Fibroblast of mammary gland (primary cell): ENCODE measurements around the gene TBC1D1.
A peak's percentile ranks its signal among the peaks of the same experiment; 100 is the strongest.

Experiments used
- DNase-seq: peaks from one replicate; pipeline ENCODE4 v3.0.0-alpha.2; 2010; ENCODE audit warnings: low read depth
- H3K4me3 ChIP-seq: 2 replicates; pipeline ENCODE4 v1.5.1; 2011; ENCODE audit warnings: low read depth, mild to moderate bottlenecking, low read length, moderate library complexity; ENCODE audit not compliant: control insufficient read depth
- CTCF ChIP-seq: conservative IDR thresholded peaks from 2 replicates; pipeline ENCODE4 v1.5.1; 2011; ENCODE audit warnings: low read depth, low read length, inconsistent platforms; ENCODE audit not compliant: control insufficient read depth, insufficient read depth

Gene TBC1D1

DNA sequence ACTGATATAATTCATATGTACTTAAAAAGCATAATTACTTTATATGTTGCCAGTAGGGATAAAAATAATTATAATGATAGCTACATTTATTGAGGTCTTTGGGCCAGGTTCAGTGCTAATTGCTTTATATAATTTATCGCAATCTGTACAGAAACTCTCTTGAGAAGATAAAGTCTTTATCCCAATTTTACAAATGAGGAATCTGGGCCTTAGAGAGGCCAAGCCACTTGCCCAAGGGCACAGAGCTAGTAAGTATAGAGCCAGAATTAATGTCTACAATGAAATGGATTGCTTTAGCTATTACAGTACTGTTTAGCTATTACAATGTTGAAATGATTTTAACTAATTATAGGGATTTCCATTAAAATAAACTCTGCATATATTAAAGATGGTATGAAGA, 30.6 kb upstream of the TBC1D1 start:
- no peak for TF ChIP-seq CTCF
- H3K4me3 ChIP-seq = no peak overlapping the region
- DNase-seq = no peak

- no peak overlapping the region for H3K4me3 ChIP-seq
- no peak for TF ChIP-seq CTCF
- DNase-seq = no peak
These were observed 27.9 kb upstream of the TBC1D1 start for GRCh38 chr4:37862961-37863360.

DNA sequence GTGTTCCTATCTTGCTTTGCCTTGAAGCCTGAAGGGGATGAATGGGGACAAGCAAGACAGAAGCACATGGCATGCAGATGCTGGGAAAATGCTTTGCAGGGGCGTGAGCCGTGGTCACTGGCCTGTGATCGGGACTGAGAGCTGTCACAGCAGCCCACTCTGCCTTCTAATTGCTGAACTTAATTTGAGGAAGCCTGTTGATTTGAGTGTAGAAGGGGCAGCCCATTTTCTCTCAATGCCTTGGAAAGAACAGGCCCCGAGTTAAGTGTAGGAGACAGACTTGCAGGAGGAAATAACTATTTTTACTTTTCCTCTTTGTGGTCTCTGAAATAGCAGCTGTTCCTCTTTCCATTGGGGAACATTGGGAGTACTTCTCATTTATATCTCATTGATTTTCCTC, 26.1 kb upstream of the TBC1D1 start:
- TF ChIP-seq CTCF = no peak
- no peak for DNase-seq
- no peak overlapping the region for H3K4me3 ChIP-seq

DNA sequence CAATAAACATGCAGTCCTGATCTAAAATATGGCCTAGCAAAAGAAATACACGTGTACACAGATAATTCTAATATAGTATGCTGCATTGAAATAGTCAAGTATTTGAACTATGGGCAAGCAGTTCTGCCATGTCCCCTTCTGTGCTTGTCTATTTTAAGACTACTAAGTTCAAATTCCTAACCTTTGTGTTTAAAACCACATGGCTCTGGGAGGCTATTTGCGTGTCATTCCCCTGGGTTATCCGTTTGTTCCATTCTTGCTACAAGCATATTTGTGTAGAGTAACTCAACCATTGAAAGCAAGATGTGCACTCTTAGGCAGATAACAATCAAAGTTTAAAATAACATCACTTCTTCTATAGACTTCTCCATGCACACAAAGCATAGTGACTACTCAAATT, 25.4 kb upstream of the TBC1D1 start:
- no peak overlapping the region for H3K4me3 ChIP-seq
- no peak for TF ChIP-seq CTCF
- DNase-seq = no peak

GRCh38 chr4:37867102-37867501, 23.8 kb upstream of the TBC1D1 start:
- H3K4me3 ChIP-seq = no peak overlapping the region
- no peak for DNase-seq
- TF ChIP-seq CTCF = no peak

- no peak for TF ChIP-seq CTCF
- H3K4me3 ChIP-seq = no peak overlapping the region
- DNase-seq = no peak
These were observed 22.6 kb upstream of the TBC1D1 start for GRCh38 chr4:37868238-37868637.

GRCh38 chr4:37872310-37872988, 18.4 kb upstream of the TBC1D1 start:
- peak; percentile 17 for DNase-seq
- no peak overlapping the region for H3K4me3 ChIP-seq
- TF ChIP-seq CTCF = no peak
